NCI-H1417 (cell line): ENCODE measurements around the gene TBCEL.
"Not testable (repeated sequence)": the region's sequence is repeated elsewhere in the genome, so short reads cannot be mapped to it uniquely, and the experiment has no call there.

Source experiments
- DNase-seq, 3 experiments: peaks; one replicate each; lab custom pipeline; 2025; lab: John Stamatoyannopoulos, UW

The TBCEL gene

GRCh38 chr11:121105481-121106195, 81.7 kb downstream of the TBCEL start:
- no peak for DNase-seq

- peak in 2 of 3 experiments; percentile 54 to 84 for DNase-seq
Measured at GRCh38 chr11:121106812-121107211, 82.9 kb downstream of the TBCEL start.

- DNase-seq = no peak
Measured at GRCh38 chr11:121108413-121108812, 84.5 kb downstream of the TBCEL start.

- DNase-seq = no peak
Measured at GRCh38 chr11:121109471-121109870, 85.6 kb downstream of the TBCEL start.

- DNase-seq = no peak
Measured at GRCh38 chr11:121109916-121110586, 86.1 kb downstream of the TBCEL start.

GRCh38 chr11:121110871-121111724, 87.2 kb downstream of the TBCEL start:
- peak in 1 of 3 experiments; percentile 13 for DNase-seq

- peak; percentile 36 to 81 (median 56) for DNase-seq
Measured at GRCh38 chr11:121112498-121113455, 88.9 kb downstream of the TBCEL start.

- DNase-seq = no peak
Measured at GRCh38 chr11:121113611-121114010, 89.7 kb downstream of the TBCEL start.

GRCh38 chr11:121115024-121115423, 91.1 kb downstream of the TBCEL start:
- DNase-seq = not testable (repeated sequence)

GRCh38 chr11:121117788-121118187, 93.9 kb downstream of the TBCEL start:
- DNase-seq = peak in 1 of 3 experiments; percentile 11

GRCh38 chr11:121119440-121119839, 95.5 kb downstream of the TBCEL start:
- peak in 1 of 3 experiments; percentile 8 for DNase-seq

GRCh38 chr11:121122328-121122727, 98.4 kb downstream of the TBCEL start:
- no peak for DNase-seq

GRCh38 chr11:121123496-121124069, 99.7 kb downstream of the TBCEL start:
- no peak for DNase-seq

GRCh38 chr11:121127809-121128208, 103.9 kb downstream of the TBCEL start:
- no peak for DNase-seq

GRCh38 chr11:121129362-121130340, 105.7 kb downstream of the TBCEL start:
- DNase-seq = no peak

- no peak for DNase-seq
Measured at GRCh38 chr11:121131656-121132055, 107.8 kb downstream of the TBCEL start.

- no peak for DNase-seq
Measured at GRCh38 chr11:121132211-121132976, 108.5 kb downstream of the TBCEL start.

GRCh38 chr11:121134741-121135312, 110.9 kb downstream of the TBCEL start:
- DNase-seq = no peak

- DNase-seq = no peak
Measured at GRCh38 chr11:121137005-121137404, 113.1 kb downstream of the TBCEL start.
